Measurements from ENCODE around the gene PKLR. TPM values are rescaled to one million over a fixed set of nuclear protein-coding genes. Genes with fewer than 3 reads are reported as not detected.

Gene PKLR
- total RNA-seq, 1 donor from 2014 or later: not detected

GRCh38 chr1:155304558-155305063 is 3.4 kb upstream of the PKLR start:
- H3K27ac Mint-ChIP-seq (ENCODE audit: unreplicated experiment): no peak overlapping the region

DNA sequence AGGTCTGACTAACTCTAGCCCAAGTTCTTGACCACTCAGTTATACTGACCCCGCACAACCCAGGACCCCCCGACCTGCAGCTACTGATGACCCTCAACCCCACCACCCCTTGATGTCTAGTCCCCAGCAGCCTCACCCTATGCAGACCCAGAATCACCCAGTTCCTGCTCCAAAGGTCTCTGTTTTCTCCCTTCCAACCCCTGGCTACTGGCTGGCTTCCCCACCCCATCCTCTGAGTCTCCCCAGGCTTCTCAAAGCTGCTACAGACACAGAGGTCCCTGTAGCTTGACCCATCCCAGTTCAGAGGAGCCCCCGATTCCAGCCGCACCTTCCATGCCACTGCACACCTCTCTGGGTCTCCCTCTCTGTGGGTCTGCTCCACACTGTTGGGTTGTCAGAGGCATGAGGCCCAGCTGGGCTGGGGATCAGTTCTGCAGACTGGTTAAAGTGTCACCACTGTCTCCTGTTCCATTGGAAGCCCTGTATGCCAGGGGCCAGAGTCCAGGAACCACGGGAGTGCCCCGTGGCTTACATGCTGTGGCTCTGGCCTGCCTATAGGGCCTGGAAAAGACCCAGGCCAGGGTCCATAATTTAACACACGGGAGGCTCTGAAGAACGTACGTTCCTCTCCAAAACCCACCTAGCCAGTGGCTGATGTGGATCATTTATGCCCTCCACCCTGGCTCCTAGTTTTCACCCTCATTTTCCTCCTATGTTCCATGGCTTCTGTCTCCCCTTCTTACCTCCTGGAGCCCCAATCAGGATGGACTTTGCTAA is 497 bp downstream of the PKLR start:
- TF ChIP-seq CTCF (IDR thresholded peaks at IDR 0.05; ENCODE audit: partially characterized antibody, unreplicated experiment): no peak
- H3K27ac Mint-ChIP-seq (ENCODE audit: unreplicated experiment): no peak overlapping the region
- H3K4me3 Mint-ChIP-seq (ENCODE audit: unreplicated experiment): no peak overlapping the region
- peaks cover 6% of the 10 kb centered on the region for H3K9me3 Mint-ChIP-seq (ENCODE audit: unreplicated experiment)
- H3K36me3 Mint-ChIP-seq (ENCODE audit: unreplicated experiment): no peaks in the 10 kb centered on the region
- peaks cover 2% of the 10 kb centered on the region for H3K4me1 Mint-ChIP-seq (ENCODE audit: low read depth, unreplicated experiment)
- peaks cover 21% of the 10 kb centered on the region for H3K27me3 Mint-ChIP-seq (ENCODE audit: unreplicated experiment)
- no peak for DNase-seq

More at GRCh38 chr1:155304558-155305063, 3.4 kb upstream of the PKLR start:
- Mint-ChIP-seq H3K4me1 (ENCODE audit: low read depth, unreplicated experiment) (peaks cover 2% of the 10 kb centered on the region), H3K27me3 (ENCODE audit: unreplicated experiment) (peaks cover 20% of the 10 kb centered on the region), H3K9me3 (ENCODE audit: unreplicated experiment) (peaks cover 15% of the 10 kb centered on the region), H3K4me3 (ENCODE audit: unreplicated experiment) (peak overlapping the region; percentile 5), H3K36me3 (ENCODE audit: unreplicated experiment) (no peaks in the 10 kb centered on the region)
- TF ChIP-seq CTCF (IDR thresholded peaks at IDR 0.05; ENCODE audit: partially characterized antibody, unreplicated experiment): no peak
- DNase-seq: no peak

- H3K4me3 Mint-ChIP-seq (ENCODE audit: unreplicated experiment): no peak overlapping the region
- H3K36me3 Mint-ChIP-seq (ENCODE audit: unreplicated experiment): no peaks in the 10 kb centered on the region
- no peak for DNase-seq
- no peak for TF ChIP-seq CTCF (IDR thresholded peaks at IDR 0.05; ENCODE audit: partially characterized antibody, unreplicated experiment)
- peaks cover 6% of the 10 kb centered on the region for H3K9me3 Mint-ChIP-seq (ENCODE audit: unreplicated experiment)
- peaks cover 24% of the 10 kb centered on the region for H3K27me3 Mint-ChIP-seq (ENCODE audit: unreplicated experiment)
- H3K4me1 Mint-ChIP-seq (ENCODE audit: low read depth, unreplicated experiment): peaks cover 2% of the 10 kb centered on the region
- no peak overlapping the region for H3K27ac Mint-ChIP-seq (ENCODE audit: unreplicated experiment)
Observed at GRCh38 chr1:155300024-155300423, 1.2 kb downstream of the PKLR start.

DNA sequence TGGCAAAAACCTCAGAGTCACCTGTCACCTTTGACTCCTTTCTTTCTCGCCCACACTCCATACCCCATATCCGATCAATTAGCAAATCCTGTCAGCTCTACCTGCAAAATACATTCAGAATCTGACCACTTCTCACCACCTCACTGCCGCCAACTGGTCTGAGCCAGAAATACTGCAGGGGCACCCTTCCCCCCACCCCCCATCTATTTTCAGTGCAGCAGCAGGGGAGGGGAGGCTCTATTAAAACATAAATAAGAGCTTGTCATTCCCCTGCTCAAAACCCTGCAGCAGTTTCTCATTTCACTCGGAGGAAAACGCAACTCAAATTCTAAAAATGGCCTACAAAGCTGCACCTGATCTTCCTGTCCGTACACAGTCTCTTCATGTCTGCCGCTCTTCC is 3.9 kb downstream of the PKLR start:
- Mint-ChIP-seq H3K27me3 (ENCODE audit: unreplicated experiment) (peaks cover 31% of the 10 kb centered on the region), H3K4me3 (ENCODE audit: unreplicated experiment) (peak overlapping the region; percentile 4), H3K27ac (ENCODE audit: unreplicated experiment) (no peak overlapping the region), H3K9me3 (ENCODE audit: unreplicated experiment) (peaks cover 3% of the 10 kb centered on the region), H3K4me1 (ENCODE audit: low read depth, unreplicated experiment) (peaks cover 2% of the 10 kb centered on the region), H3K36me3 (ENCODE audit: unreplicated experiment) (no peaks in the 10 kb centered on the region)
- no peak for DNase-seq
- TF ChIP-seq CTCF (IDR thresholded peaks at IDR 0.05; ENCODE audit: partially characterized antibody, unreplicated experiment): no peak

DNA sequence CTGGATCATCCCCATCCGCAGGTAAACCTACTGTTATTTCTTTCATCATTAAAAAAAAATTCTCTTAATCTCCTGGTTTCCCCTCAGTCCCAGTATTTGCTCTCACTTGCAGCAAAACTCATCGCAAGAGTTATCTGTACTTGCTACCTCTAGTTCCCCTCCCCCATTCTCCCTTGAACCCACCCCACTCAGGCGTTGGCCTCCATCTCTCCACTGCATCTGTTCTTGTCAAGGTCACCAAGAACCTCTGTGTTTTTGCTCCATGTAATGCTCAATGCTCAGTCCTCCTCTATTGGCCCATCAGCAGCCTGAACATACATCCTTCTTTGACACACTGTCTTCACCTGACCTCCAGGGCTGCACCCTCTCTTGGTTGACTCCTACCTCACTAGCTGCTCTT is 4.6 kb downstream of the PKLR start:
- H3K27me3 Mint-ChIP-seq (ENCODE audit: unreplicated experiment): peaks cover 30% of the 10 kb centered on the region
- H3K27ac Mint-ChIP-seq (ENCODE audit: unreplicated experiment): no peak overlapping the region
- DNase-seq: no peak
- H3K9me3 Mint-ChIP-seq (ENCODE audit: unreplicated experiment): peaks cover 3% of the 10 kb centered on the region
- H3K36me3 Mint-ChIP-seq (ENCODE audit: unreplicated experiment): no peaks in the 10 kb centered on the region
- H3K4me1 Mint-ChIP-seq (ENCODE audit: low read depth, unreplicated experiment): peaks cover 2% of the 10 kb centered on the region
- peak overlapping the region; percentile 58 for H3K4me3 Mint-ChIP-seq (ENCODE audit: unreplicated experiment)
- no peak for TF ChIP-seq CTCF (IDR thresholded peaks at IDR 0.05; ENCODE audit: partially characterized antibody, unreplicated experiment)
